B cell (primary cell): ENCODE results near the gene TTC22. TPM values are rescaled to one million over a fixed set of nuclear protein-coding genes. Genes with fewer than 3 reads are reported as not detected.

Experiments used
- ATAC-seq: fragments of 200-7000 bp; cut with Tn5 transposase; one replicate; pipeline ENCODE4 v1.10.0; 2021; ENCODE audit warnings: low read depth, mild to moderate bottlenecking, moderate number of reproducible peaks, moderate library complexity
- CTCF ChIA-PET: fragments of 350-600 bp; sonication (Branson Sonifier 250); formaldehyde crosslinking; loops from one replicate; lab custom pipeline; 2021; ENCODE audit warnings: antibody characterized with exemption, inconsistent platforms; lab: Charles Lee
- POLR2A ChIA-PET: fragments of 350-600 bp; sonication (Branson Sonifier 250); formaldehyde crosslinking; loops from one replicate; lab custom pipeline; 2021; ENCODE audit warnings: antibody characterized with exemption; lab: Charles Lee
- DNase-seq: peaks from one replicate; pipeline ENCODE4 v3.0.0; 2013
- H2AFZ ChIP-seq: 2 replicates; pipeline ENCODE4 v1.6.1; 2012; ENCODE audit warnings: mild to moderate bottlenecking, low read depth, low read length; ENCODE audit not compliant: insufficient read depth, poor library complexity, severe bottlenecking
- H3K27ac ChIP-seq, 2 donors: 1 replicate in 1 of 2; 2 replicates in 1 of 2; pipeline ENCODE4 v1.5.1; 2012 to 2013; ENCODE audit warnings: low read length in 2 of 2, mild to moderate bottlenecking in 2 of 2, moderate library complexity in 1 of 2
- H3K27me3 ChIP-seq, 4 experiments: fragments of 200-600 bp in 1 of 4; sonication (generic) in 1 of 4; replicated peaks in 1 of 4; 1 replicate in 2 of 4; 2 replicates in 2 of 4; pipeline versions ENCODE4 v1.6.1 to v1.7.0; 2013 to 2016; ENCODE audit warnings: low read length in 3 of 4, mild to moderate bottlenecking in 2 of 4, mixed read lengths in 1 of 4, moderate library complexity in 1 of 4; ENCODE audit not compliant: insufficient read depth in 4 of 4, control insufficient read depth in 3 of 4; ENCODE audit errors: control extremely low read depth in 1 of 4
- H3K36me3 ChIP-seq, 2 experiments: replicated peaks in 1 of 2; 1 replicate in 1 of 2; 2 replicates in 1 of 2; pipeline versions ENCODE4 v1.6.1 to v1.7.1; 2013; ENCODE audit warnings: low read length in 1 of 2; ENCODE audit not compliant: insufficient read depth in 2 of 2, control insufficient read depth in 1 of 2; ENCODE audit errors: control extremely low read depth in 1 of 2, extremely low read depth in 1 of 2
- H3K4me1 ChIP-seq, 2 donors: fragments of 200-600 bp in 1 of 2; sonication (generic) in 1 of 2; 1 replicate in 1 of 2; 2 replicates in 1 of 2; pipeline versions ENCODE4 v1.5.1 to v1.6.1; 2013 to 2017; ENCODE audit warnings: low read length in 2 of 2; ENCODE audit not compliant: control insufficient read depth in 2 of 2, insufficient read depth in 2 of 2
- H3K4me2 ChIP-seq: replicated peaks from 2 replicates; pipeline ENCODE3; 2012; ENCODE audit warnings: mild to moderate bottlenecking, low read depth, low read length; ENCODE audit not compliant: poor library complexity, severe bottlenecking
- H3K4me3 ChIP-seq, 5 experiments: fragments of 200-600 bp in 1 of 5; sonication (generic) in 1 of 5; 1 replicate in 3 of 5; 2 replicates in 2 of 5; pipeline versions ENCODE4 v1.5.1 to v1.7.0; 2011 to 2016; ENCODE audit warnings: low read length in 4 of 5, mild to moderate bottlenecking in 4 of 5, low read depth in 2 of 5, control low read depth in 1 of 5, moderate library complexity in 1 of 5; ENCODE audit not compliant: insufficient read depth in 1 of 5; ENCODE audit errors: control extremely low read depth in 1 of 5, extremely low read depth in 1 of 5
- H3K79me2 ChIP-seq: fragments of 200-600 bp; sonication (generic); one replicate; pipeline ENCODE4 v1.6.0; 2016; ENCODE audit warnings: low read length; ENCODE audit not compliant: control insufficient read depth, insufficient read depth
- H3K9ac ChIP-seq: fragments of 200-600 bp; sonication (generic); 2 replicates; pipeline ENCODE4 v1.6.1; 2017; ENCODE audit warnings: mild to moderate bottlenecking, low read length, moderate library complexity
- H3K9me3 ChIP-seq, 3 donors: one replicate each; pipeline versions ENCODE4 v1.6.1 to v1.7.1; 2013; ENCODE audit warnings: low read length in 2 of 3; ENCODE audit not compliant: control insufficient read depth in 2 of 3, insufficient read depth in 1 of 3; ENCODE audit errors: control extremely low read depth in 1 of 3
- H4K20me1 ChIP-seq: 2 replicates; pipeline ENCODE4 v1.6.0; 2012; ENCODE audit warnings: mild to moderate bottlenecking, low read length; ENCODE audit not compliant: insufficient read depth, control insufficient read depth, poor library complexity, severe bottlenecking
- H3K27ac Mint-ChIP-seq: one replicate; pipeline ENCODE4 v1.8.0; 2021; ENCODE audit warnings: mixed read lengths
- H3K27me3 Mint-ChIP-seq: one replicate; pipeline ENCODE4 v1.8.0; 2021; ENCODE audit warnings: mixed read lengths
- H3K4me1 Mint-ChIP-seq: one replicate; pipeline ENCODE4 v1.8.0; 2021; ENCODE audit warnings: mixed read lengths
- H3K4me3 Mint-ChIP-seq: one replicate; pipeline ENCODE4 v1.8.0; 2021; ENCODE audit warnings: mixed read lengths
- H3K9me3 Mint-ChIP-seq: one replicate; pipeline ENCODE4 v1.8.0; 2022; ENCODE audit warnings: mixed read lengths; ENCODE audit not compliant: insufficient read depth
- CTCF ChIP-seq: fragments of 200-600 bp; IDR thresholded peaks from one replicate; pipeline ENCODE4 v1.8.0; 2022; ENCODE audit warnings: antibody characterized with exemption, mild to moderate bottlenecking
- EZH2 ChIP-seq: IDR thresholded peaks from 2 replicates; pipeline ENCODE4 v1.6.1; 2012; ENCODE audit warnings: borderline replicate concordance, low read depth, mild to moderate bottlenecking, moderate library complexity, low read length; ENCODE audit not compliant: insufficient read depth, poor library complexity, severe bottlenecking
- WGBS: methylation state at CpG from one replicate; pipeline ENCODE4 v1.1.5; 2013; ENCODE audit warnings: missing lambda C conversion rate; ENCODE audit not compliant: insufficient coverage; 5-methylcytosine and 5-hydroxymethylcytosine counted together
- intact Hi-C: fragments of 100-400 bp; cut with micrococcal nuclease; formaldehyde crosslinking; loops from one replicate; pipeline ENCODE4 v1.10.0; 2022
- polyA plus RNA-seq: library from polyadenylated mRNA; depleted of rRNA; stranded (reverse); fragments of >200 nt; gene quantifications from 2 replicates; pipeline ENCODE4 v1.2.3, GENCODE V29; 2012
- total RNA-seq, 2 donors: library from RNA; stranded (reverse); fragments of 120-200 nt in 1 of 2; gene quantifications; 1 replicate in 1 of 2; 2 replicates in 1 of 2; pipeline versions ENCODE4 v1.2.3 to v1.2.4, GENCODE V29; 2013 to 2022

TTC22 gene
- total and polyA plus RNA-seq, 2 donors (not counting 1 experiment from before 2014, with no cell fraction given), result 7.8 to 10.9 TPM

GRCh38 chr1:54809496-54810074 is 8.5 kb upstream of the TTC22 start:
- CTCF ChIA-PET, result interaction anchor here (0.8 to 3.3 kb wide), 9 partner anchors 8 to 949 kb away, joined by 3 to 11 read pairs (median 3); partner anchors contain the start of gene TTC22
- Mint-ChIP-seq H3K4me1 (no peaks in the 10 kb centered on the region), H3K27ac (no peak overlapping the region), H3K27me3 (no peaks in the 10 kb centered on the region), H3K4me3 (no peak overlapping the region), H3K9me3 (no peaks in the 10 kb centered on the region)
- Histone ChIP-seq H3K9ac (no peak overlapping the region), H3K4me3 (no peak overlapping the region), H3K36me3 (no peaks in the 10 kb centered on the region), H2AFZ (no peak overlapping the region), H3K79me2 (no peaks in the 10 kb centered on the region), H3K9me3 (no peaks in the 10 kb centered on the region), H3K27me3 (no peaks in the 10 kb centered on the region), H4K20me1 (no peaks in the 10 kb centered on the region), H3K27ac (no peak overlapping the region), H3K4me2 (no peak overlapping the region), H3K4me1 (no peaks in the 10 kb centered on the region)
- TF ChIP-seq EZH2, result no peak
- TF ChIP-seq CTCF, result no peak
- ATAC-seq (no peak), DNase-seq (no peak)
- intact Hi-C loops, result loop anchor here (1.0 to 5.0 kb wide), 3 partner anchors 739 to 948 kb away; no protein-coding TSS in a partner anchor
- 46% methylated on average over 2 of the region's 3 CpGs for WGBS
- POLR2A ChIA-PET, result no interaction called here

- Mint-ChIP-seq H3K27ac (no peak overlapping the region), H3K9me3 (no peaks in the 10 kb centered on the region), H3K4me3 (no peak overlapping the region), H3K4me1 (no peaks in the 10 kb centered on the region), H3K27me3 (no peaks in the 10 kb centered on the region)
- no peak overlapping the region for H2AFZ ChIP-seq
- DNase-seq, result no peak
- no peak for TF ChIP-seq EZH2
- no peak for TF ChIP-seq CTCF
- ChIA-PET POLR2A (no interaction called here), CTCF (interaction anchor here (1.4 to 3.3 kb wide), 3 partner anchors 137 to 948 kb away, joined by 3 to 11 read pairs (median 11); no protein-coding TSS in a partner anchor)
- H3K9ac ChIP-seq, result no peak overlapping the region
- no peaks in the 10 kb centered on the region for H3K36me3 ChIP-seq
- ATAC-seq, result no peak
- no peaks in the 10 kb centered on the region for H4K20me1 ChIP-seq
- no peaks in the 10 kb centered on the region for H3K27me3 ChIP-seq
- no peaks in the 10 kb centered on the region for H3K4me1 ChIP-seq
- intact Hi-C loops, result no loop called here
- no peak overlapping the region for H3K4me3 ChIP-seq
- H3K9me3 ChIP-seq, result no peaks in the 10 kb centered on the region
- no peak overlapping the region for H3K4me2 ChIP-seq
- no peaks in the 10 kb centered on the region for H3K79me2 ChIP-seq
- no peak overlapping the region for H3K27ac ChIP-seq
- 92% methylated on average over 10 of the region's 12 CpGs for WGBS
These were observed 7.5 kb upstream of the TTC22 start for GRCh38 chr1:54808443-54809207.
